ENCODE data around the gene SARM1. TPM values are rescaled to one million over a fixed set of nuclear protein-coding genes. Genes with fewer than 3 reads are reported as not detected.
A peak's percentile ranks its signal among the peaks of the same experiment; 100 is the strongest.

The SARM1 gene
- total RNA-seq, 2 donors from 2014 or later = 6.2 to 7.7 TPM

- no peaks in the 10 kb centered on the region for H3K27me3 ChIP-seq
- H3K4me3 ChIP-seq = peak overlapping the region; percentile 94 to 99
- no peak for DNase-seq (ENCODE audit: low spot score)
- no peak for TF ChIP-seq CTCF (IDR thresholded peaks at IDR 0.05)
- peaks cover 63% of the 10 kb centered on the region for H3K36me3 ChIP-seq
- no peaks in the 10 kb centered on the region for H3K9me3 ChIP-seq
- H3K27ac ChIP-seq = peak overlapping the region; percentile 89 to 94
- peaks cover 0 to 30% of the 10 kb centered on the region in 2 donors for H3K4me1 ChIP-seq
Measured at GRCh38 chr17:28357901-28358197, 13.6 kb upstream of the SARM1 start.

GRCh38 chr17:28363186-28363585 is 8.3 kb upstream of the SARM1 start:
- peaks cover 51% of the 10 kb centered on the region for H3K36me3 ChIP-seq
- H3K9me3 ChIP-seq = no peaks in the 10 kb centered on the region
- no peak overlapping the region for H3K4me3 ChIP-seq
- H3K27ac ChIP-seq = no peak overlapping the region
- DNase-seq (ENCODE audit: low spot score) = no peak
- no peaks in the 10 kb centered on the region for H3K27me3 ChIP-seq
- H3K4me1 ChIP-seq = peaks cover 0 to 7% of the 10 kb centered on the region in 2 donors
- TF ChIP-seq CTCF (IDR thresholded peaks at IDR 0.05) = no peak

- H3K27ac ChIP-seq = no peak overlapping the region
- H3K4me3 ChIP-seq = no peak overlapping the region
- H3K4me1 ChIP-seq = no peaks in the 10 kb centered on the region
- no peak for TF ChIP-seq CTCF (IDR thresholded peaks at IDR 0.05)
- H3K27me3 ChIP-seq = no peaks in the 10 kb centered on the region
- peaks cover 51% of the 10 kb centered on the region for H3K36me3 ChIP-seq
- no peaks in the 10 kb centered on the region for H3K9me3 ChIP-seq
- no peak for DNase-seq (ENCODE audit: low spot score)
Measured at GRCh38 chr17:28363776-28364650, 7.5 kb upstream of the SARM1 start.

DNA sequence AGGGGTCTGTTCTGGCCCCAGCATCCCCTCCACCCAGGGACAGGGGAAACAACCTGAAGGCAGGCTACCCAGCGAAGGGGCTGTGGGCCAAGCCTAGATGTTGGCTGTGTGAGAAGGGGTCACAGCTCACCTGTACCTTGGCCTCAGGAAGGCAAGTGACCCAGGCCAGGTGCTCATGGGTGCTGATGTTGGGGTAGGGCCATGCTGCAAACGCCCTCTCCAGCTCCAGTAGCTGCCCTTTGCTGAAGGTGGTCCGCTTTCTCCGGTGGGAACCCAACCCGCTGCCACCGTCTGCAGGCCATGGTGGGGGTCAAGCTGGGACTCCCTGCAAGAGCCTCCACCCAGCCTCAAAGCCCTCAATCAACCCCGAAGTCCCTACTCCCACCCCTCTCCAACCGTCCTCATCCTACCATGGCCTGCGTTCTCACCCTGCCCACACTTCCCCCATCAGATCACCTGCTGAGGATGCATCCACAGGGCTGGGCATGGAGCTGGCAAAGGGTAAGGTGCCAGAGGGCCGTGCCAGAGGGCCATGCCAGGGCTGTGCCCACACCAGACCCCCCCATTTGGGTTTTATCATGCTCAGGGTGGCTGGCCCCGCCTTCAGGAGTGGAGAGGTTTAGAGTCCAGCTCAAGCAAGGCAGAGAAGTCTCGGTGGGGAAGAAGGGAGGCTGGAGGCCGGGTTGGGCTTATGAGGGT is 6.7 kb upstream of the SARM1 start, which contains the start of gene SEBOX:
SEBOX (minus strand) TSS at position 535 of the 699 bp plus-strand sequence; CDS start at position 487, 48 bp downstream.
- peaks cover 43% of the 10 kb centered on the region for H3K36me3 ChIP-seq
- TF ChIP-seq CTCF (IDR thresholded peaks at IDR 0.05) = no peak
- H3K27me3 ChIP-seq = no peaks in the 10 kb centered on the region
- H3K27ac ChIP-seq = no peak within 1 kb of the TSS
- H3K9me3 ChIP-seq = no peaks in the 10 kb centered on the region
- no peak within 1 kb of the TSS for H3K4me3 ChIP-seq
- peaks cover 0 to under 1% of the 10 kb centered on the region in 2 donors for H3K4me1 ChIP-seq
- no peak for DNase-seq (ENCODE audit: low spot score)

GRCh38 chr17:28365487-28365886 is 6.0 kb upstream of the SARM1 start:
- Histone ChIP-seq H3K9me3 (no peaks in the 10 kb centered on the region), H3K27me3 (no peaks in the 10 kb centered on the region), H3K36me3 (peaks cover 36% of the 10 kb centered on the region), H3K27ac (no peak overlapping the region), H3K4me1 (peaks cover 0 to 7% of the 10 kb centered on the region in 2 donors), H3K4me3 (no peak overlapping the region)
- DNase-seq (ENCODE audit: low spot score) = no peak
- TF ChIP-seq CTCF (IDR thresholded peaks at IDR 0.05) = no peak
